HepG2 (cell line): Measurements from ENCODE around the gene DSG2. TPM values are rescaled to one million over a fixed set of nuclear protein-coding genes. Genes with fewer than 3 reads are reported as not detected.
A peak's percentile ranks its signal among the peaks of the same experiment; 100 is the strongest.

Experiments used
- EHMT2 ChIP-seq: fragments of 200-600 bp; sonication (generic); IDR thresholded peaks from 2 replicates; pipeline ENCODE4 v1.7.0; 2017; ENCODE audit warnings: antibody characterized with exemption, low read depth, low read length, borderline replicate concordance
- ELK4 ChIP-seq: sonication (generic); formaldehyde crosslinking; IDR thresholded peaks from 2 replicates; pipeline ENCODE4 v1.9.0; 2021; ENCODE audit warnings: missing genetic modification reagents, borderline replicate concordance
- FOXO1 ChIP-seq: sonication (generic); formaldehyde crosslinking; IDR thresholded peaks from 2 replicates; pipeline ENCODE4 v1.4.0; 2020; ENCODE audit warnings: missing genetic modification reagents
- RCOR2 ChIP-seq: IDR thresholded peaks from 2 replicates; pipeline ENCODE4 v1.6.1; 2016; ENCODE audit warnings: missing biosample characterization, missing genetic modification reagents
- SIX1 ChIP-seq: sonication (generic); formaldehyde crosslinking; IDR thresholded peaks from 2 replicates; pipeline ENCODE4 v1.4.0; 2020; ENCODE audit warnings: missing genetic modification reagents, borderline replicate concordance
- SP140L ChIP-seq: sonication (generic); formaldehyde crosslinking; IDR thresholded peaks from 2 replicates; pipeline ENCODE4 v1.4.0; 2020; ENCODE audit warnings: missing genetic modification reagents, borderline replicate concordance
- TBX2 ChIP-seq: sonication (generic); formaldehyde crosslinking; IDR thresholded peaks from 2 replicates; pipeline ENCODE4 v1.5.0; 2020; ENCODE audit warnings: missing genetic modification reagents, mild to moderate bottlenecking, borderline replicate concordance
- THRA ChIP-seq: sonication (generic); formaldehyde crosslinking; IDR thresholded peaks from 2 replicates; pipeline ENCODE4 v1.4.0; 2020; ENCODE audit warnings: missing genetic modification reagents, borderline replicate concordance
- ZBTB43 ChIP-seq: sonication (generic); formaldehyde crosslinking; conservative IDR thresholded peaks from 2 replicates; pipeline ENCODE4 v1.4.0; 2020; ENCODE audit warnings: missing genetic modification reagents
- ZNF251 ChIP-seq: sonication (generic); formaldehyde crosslinking; IDR thresholded peaks from 2 replicates; pipeline ENCODE4 v1.9.0; 2021; ENCODE audit warnings: mild to moderate bottlenecking, missing genetic modification reagents
- ZNF256 ChIP-seq: sonication (generic); formaldehyde crosslinking; conservative IDR thresholded peaks from 2 replicates; pipeline ENCODE4 v1.4.0; 2020; ENCODE audit warnings: missing genetic modification reagents
- ZNF280B ChIP-seq: sonication (generic); formaldehyde crosslinking; IDR thresholded peaks from 2 replicates; pipeline ENCODE4 v1.5.0; 2020; ENCODE audit warnings: missing genetic modification reagents, mild to moderate bottlenecking, borderline replicate concordance
- ZNF530 ChIP-seq: sonication (generic); formaldehyde crosslinking; IDR thresholded peaks from 2 replicates; pipeline ENCODE4 v1.5.0; 2020; ENCODE audit warnings: low read depth, mild to moderate bottlenecking, missing genetic modification reagents
- ZNF781 ChIP-seq: sonication (generic); formaldehyde crosslinking; IDR thresholded peaks from 2 replicates; pipeline ENCODE4 v1.5.1; 2020; ENCODE audit warnings: borderline replicate concordance, mild to moderate bottlenecking, missing genetic modification reagents; ENCODE audit errors: not compliant biosample characterization
- polyA plus RNA-seq, 8 experiments: library from polyadenylated mRNA; depleted of rRNA in 3 of 8; stranded (reverse) in 7 of 8; unstranded in 1 of 8; fragments of >200 nt; fragmentation: Illumina TruSeq in 4 of 8; extraction: Trizol in 4 of 8; gene quantifications; 2 replicates each; pipeline versions ENCODE4 v1.2.1 to v1.2.3, GENCODE V29; 2011 to 2016; ENCODE audit warnings: low read depth in 4 of 8, missing spikeins in 1 of 8, mixed read lengths in 1 of 8; ENCODE audit not compliant: insufficient read depth in 1 of 8
- total RNA-seq, 5 experiments: library from RNA; depleted of rRNA; stranded (reverse); fragments of >200 nt; fragmentation: Illumina TruSeq; extraction: Trizol; gene quantifications; 2 replicates each; pipeline ENCODE4 v1.2.3, GENCODE V29; 2016; ENCODE audit warnings: low read depth in 1 of 5
- TF ChIP-seq, protein P1 (sequence below), 2 experiments: IDR thresholded peaks; 2 replicates each; pipeline ENCODE4 v1.6.1; 2011 to 2012; ENCODE audit warnings: low read length in 2 of 2, borderline replicate concordance in 1 of 2, low read depth in 1 of 2, mild to moderate bottlenecking in 1 of 2, moderate library complexity in 1 of 2
- TF ChIP-seq, protein P2 (sequence below): IDR thresholded peaks from 2 replicates; pipeline ENCODE4 v1.6.1; 2016; ENCODE audit warnings: missing biosample characterization, missing genetic modification reagents, low read depth

DSG2 gene
- total and polyA plus RNA-seq, 2 of the 13 experiments (the other 11 are each of a cell fraction or from before 2014, with no cell fraction given) = 23.3 to 66.7 TPM

DNA sequence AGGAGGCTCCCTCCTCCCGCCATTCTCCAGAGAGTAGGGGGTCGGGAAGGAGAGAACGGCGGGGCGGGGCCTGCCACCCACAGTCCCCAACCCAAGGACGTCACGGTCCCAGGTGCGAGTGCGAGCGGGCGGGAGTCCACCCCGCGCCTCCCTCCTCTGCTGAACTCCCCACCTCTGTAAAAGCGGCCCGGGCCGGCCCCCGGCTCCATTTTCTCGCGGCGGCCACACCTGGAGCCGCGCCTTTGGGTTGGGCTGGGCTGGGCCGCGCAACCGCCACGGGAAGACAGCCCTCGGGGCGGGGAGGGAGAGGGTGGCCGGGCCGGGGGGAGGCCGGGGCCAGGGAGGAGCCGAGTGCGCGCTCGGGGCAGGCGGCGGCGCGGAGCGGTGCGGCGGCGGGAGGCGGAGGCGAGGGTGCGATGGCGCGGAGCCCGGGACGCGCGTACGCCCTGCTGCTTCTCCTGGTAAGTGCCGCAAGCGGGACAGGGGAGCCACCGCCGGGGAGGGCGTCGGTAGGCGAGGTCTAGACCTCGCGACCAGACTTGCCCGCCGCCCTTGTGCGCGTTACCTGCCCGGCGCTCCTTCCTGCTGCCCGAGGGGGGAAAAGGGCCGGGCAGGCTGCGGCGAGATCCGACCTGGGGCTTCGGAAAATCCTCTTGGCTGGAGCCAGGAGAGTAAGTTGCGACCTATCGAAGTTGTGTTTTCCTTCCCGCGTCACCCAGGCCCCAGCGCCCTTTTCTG, at the start of gene DSG2 (continued):
- TF ChIP-seq ZNF280B = no peak
- no peak for TF ChIP-seq SIX1 (CRISPR knock-in tag)
- TF ChIP-seq EHMT2 = no peak
- no peak for TF ChIP-seq ZNF256
- no peak for TF ChIP-seq THRA
- no peak for TF ChIP-seq RCOR2
- TF ChIP-seq ZNF781 (CRISPR knock-in tag) = no peak
- no peak for TF ChIP-seq SP140L (CRISPR knock-in tag)
- peak; percentile 79 for TF ChIP-seq TBX2 (CRISPR knock-in tag)
- TF ChIP-seq, protein P1, sequence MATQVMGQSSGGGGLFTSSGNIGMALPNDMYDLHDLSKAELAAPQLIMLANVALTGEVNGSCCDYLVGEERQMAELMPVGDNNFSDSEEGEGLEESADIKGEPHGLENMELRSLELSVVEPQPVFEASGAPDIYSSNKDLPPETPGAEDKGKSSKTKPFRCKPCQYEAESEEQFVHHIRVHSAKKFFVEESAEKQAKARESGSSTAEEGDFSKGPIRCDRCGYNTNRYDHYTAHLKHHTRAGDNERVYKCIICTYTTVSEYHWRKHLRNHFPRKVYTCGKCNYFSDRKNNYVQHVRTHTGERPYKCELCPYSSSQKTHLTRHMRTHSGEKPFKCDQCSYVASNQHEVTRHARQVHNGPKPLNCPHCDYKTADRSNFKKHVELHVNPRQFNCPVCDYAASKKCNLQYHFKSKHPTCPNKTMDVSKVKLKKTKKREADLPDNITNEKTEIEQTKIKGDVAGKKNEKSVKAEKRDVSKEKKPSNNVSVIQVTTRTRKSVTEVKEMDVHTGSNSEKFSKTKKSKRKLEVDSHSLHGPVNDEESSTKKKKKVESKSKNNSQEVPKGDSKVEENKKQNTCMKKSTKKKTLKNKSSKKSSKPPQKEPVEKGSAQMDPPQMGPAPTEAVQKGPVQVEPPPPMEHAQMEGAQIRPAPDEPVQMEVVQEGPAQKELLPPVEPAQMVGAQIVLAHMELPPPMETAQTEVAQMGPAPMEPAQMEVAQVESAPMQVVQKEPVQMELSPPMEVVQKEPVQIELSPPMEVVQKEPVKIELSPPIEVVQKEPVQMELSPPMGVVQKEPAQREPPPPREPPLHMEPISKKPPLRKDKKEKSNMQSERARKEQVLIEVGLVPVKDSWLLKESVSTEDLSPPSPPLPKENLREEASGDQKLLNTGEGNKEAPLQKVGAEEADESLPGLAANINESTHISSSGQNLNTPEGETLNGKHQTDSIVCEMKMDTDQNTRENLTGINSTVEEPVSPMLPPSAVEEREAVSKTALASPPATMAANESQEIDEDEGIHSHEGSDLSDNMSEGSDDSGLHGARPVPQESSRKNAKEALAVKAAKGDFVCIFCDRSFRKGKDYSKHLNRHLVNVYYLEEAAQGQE (IDR thresholded peaks at IDR 0.05; ENCODE audit: borderline replicate concordance in 1 of 2, low read depth in 1 of 2, low read length in 2 of 2) = no peak; a peak in 1 of 4 replicates
- no peak for TF ChIP-seq ZNF530
- TF ChIP-seq, protein P2, sequence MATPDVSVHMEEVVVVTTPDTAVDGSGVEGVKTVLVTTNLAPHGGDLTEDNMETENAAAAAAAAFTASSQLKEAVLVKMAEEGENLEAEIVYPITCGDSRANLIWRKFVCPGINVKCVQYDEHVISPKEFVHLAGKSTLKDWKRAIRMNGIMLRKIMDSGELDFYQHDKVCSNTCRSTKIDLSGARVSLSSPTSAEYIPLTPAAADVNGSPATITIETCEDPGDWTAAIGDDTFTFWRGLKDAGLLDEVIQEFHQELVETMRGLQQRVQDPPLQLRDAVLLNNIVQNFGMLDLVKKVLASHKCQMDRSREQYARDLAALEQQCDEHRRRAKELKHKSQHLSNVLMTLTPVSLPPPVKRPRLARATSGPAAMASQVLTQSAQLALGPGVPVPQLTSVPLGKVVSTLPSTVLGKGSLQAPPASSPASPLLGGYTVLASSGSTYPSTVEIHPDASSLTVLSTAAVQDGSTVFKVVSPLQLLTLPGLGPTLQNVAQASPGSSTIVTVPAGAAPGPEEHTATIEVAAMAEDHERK = no peak
- TF ChIP-seq ZNF251 = no peak
- TF ChIP-seq FOXO1 = no peak
- no peak for TF ChIP-seq ZBTB43 (CRISPR knock-in tag)
- no peak for TF ChIP-seq ELK4 (CRISPR knock-in tag)
